ENCODE measurements around the gene KIRREL2. TPM values are rescaled to one million over a fixed set of nuclear protein-coding genes. Genes with fewer than 3 reads are reported as not detected.
"Not testable (repeated sequence)": the region's sequence is repeated elsewhere in the genome, so short reads cannot be mapped to it uniquely, and the experiment has no call there.

The KIRREL2 gene
- total RNA-seq, 2 experiments from 2014 or later = 1.0 to 1.1 TPM

DNA sequence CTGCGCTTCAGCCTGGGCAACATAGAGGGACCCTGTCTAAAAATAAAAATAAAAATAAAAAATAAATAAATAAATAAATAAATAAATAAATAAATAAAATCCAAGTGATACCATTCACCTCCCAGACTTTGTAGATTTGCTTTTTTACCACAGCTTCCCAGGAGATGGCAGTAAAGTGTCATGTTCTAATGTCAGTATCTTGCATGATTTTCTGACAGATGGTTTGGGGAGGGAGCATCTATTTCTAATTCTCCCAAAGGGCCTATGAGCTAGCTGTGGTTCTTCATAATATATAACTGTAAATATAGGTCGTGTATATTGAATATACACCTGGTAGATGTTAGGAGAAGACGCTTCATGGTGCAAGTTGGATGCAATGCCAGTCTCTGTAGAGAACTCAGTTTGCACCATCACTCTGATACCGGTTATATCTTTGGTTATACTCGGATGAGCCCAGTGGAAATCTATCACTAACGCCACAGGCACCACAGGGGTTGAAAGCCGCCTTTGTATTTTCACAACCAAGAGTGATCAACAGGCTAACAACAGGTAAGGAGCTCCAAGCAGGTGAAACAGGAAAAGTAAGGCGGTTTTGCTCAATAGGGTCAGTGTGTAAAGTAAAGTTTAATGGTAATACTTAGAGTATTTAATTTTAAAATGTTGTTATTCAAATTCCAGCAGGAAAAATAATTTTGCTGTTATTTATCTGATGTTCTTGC, 25.6 kb downstream of the KIRREL2 start:
- Mint-ChIP-seq H3K9me3 (no peaks in the 10 kb centered on the region), H3K4me3 (no peak overlapping the region), H3K27me3 (ENCODE audit: low read depth) (peaks cover 21% of the 10 kb centered on the region), H3K36me3 (ENCODE audit: low read depth) (peaks cover 12% of the 10 kb centered on the region), H3K4me1 (ENCODE audit: low read depth) (peaks cover 9% of the 10 kb centered on the region), H3K27ac (no peak overlapping the region)
- CTCF ChIA-PET = interaction anchor here (0.5 to 6.8 kb wide), 10 partner anchors 11 to 190 kb away, joined by 3 to 69 read pairs (median 4); no protein-coding TSS in a partner anchor
- intact Hi-C loops (cut with micrococcal nuclease) = loop anchor here (1.0 to 10.0 kb wide), 3 partner anchors 49 to 293 kb away; no protein-coding TSS in a partner anchor
- DNase-seq = peak; percentile 58

DNA sequence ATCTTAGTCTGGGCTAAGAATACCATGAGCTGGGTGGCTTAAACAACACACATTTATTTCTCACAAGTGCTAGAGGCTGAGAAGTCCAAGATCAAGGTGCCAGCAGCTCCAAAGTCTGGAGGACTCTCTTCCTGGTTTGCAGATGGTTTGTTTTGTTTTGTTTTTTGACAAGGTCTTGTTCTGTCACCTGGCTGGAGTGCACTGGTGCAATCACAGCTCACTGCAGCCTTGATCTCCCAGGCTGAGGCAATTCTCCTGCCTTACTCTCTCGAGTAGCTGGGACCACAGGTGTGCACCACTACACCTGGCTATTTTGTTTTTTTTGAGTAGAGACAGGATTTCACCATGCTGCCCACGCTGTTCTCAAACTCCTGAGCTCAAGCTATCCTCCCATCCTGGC, 27.2 kb downstream of the KIRREL2 start:
- Mint-ChIP-seq H3K36me3 (ENCODE audit: low read depth) (peaks cover 23% of the 10 kb centered on the region), H3K4me3 (no peak overlapping the region), H3K4me1 (ENCODE audit: low read depth) (peaks cover 9% of the 10 kb centered on the region), H3K9me3 (no peaks in the 10 kb centered on the region), H3K27me3 (ENCODE audit: low read depth) (peaks cover 12% of the 10 kb centered on the region), H3K27ac (no peak overlapping the region)
- no peak for DNase-seq
- intact Hi-C loops (cut with micrococcal nuclease) = loop anchor here (1.0 to 10.0 kb wide), 3 partner anchors 15 to 291 kb away; no protein-coding TSS in a partner anchor
- CTCF ChIA-PET = interaction anchor here (0.6 to 6.8 kb wide), 4 partner anchors 9 to 49 kb away, joined by 4 to 69 read pairs (median 9); no protein-coding TSS in a partner anchor

DNA sequence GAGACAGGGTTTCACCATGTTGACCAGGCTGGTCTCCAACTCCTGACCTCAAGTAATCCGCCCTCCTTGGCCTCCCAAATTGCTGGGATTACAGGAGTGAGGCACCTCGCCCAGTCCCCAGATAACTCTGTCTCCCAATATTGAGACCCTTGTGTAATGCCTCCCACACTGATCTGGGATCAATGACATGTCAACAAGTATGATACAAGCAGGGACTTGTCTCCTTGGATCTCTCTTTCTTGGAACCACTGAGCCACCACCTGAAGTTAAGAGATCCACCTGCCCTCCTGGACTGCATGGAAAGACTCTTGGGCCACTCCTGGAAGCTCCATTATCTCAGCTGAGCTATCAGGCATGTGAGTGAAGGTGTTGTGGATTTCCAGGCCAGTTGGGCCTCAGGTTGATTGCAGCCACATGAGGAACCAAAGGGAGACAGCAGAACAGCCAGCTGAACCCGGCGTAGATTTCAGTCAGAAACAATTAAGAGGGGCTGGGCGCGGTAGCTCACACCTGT, 28.6 kb downstream of the KIRREL2 start:
- intact Hi-C loops (cut with micrococcal nuclease) = loop anchor here (10.0 kb wide), 1 partner anchor 290 kb away; no protein-coding TSS in a partner anchor
- no peaks in the 10 kb centered on the region for H3K9me3 Mint-ChIP-seq
- peaks cover 4% of the 10 kb centered on the region for H3K4me1 Mint-ChIP-seq (ENCODE audit: low read depth)
- H3K36me3 Mint-ChIP-seq (ENCODE audit: low read depth) = peaks cover 34% of the 10 kb centered on the region
- H3K27me3 Mint-ChIP-seq (ENCODE audit: low read depth) = no peaks in the 10 kb centered on the region
- peak overlapping the region; percentile 65 for H3K27ac Mint-ChIP-seq
- H3K4me3 Mint-ChIP-seq = no peak overlapping the region
- DNase-seq = no peak
- CTCF ChIA-PET = interaction anchor here (0.8 kb wide), 1 partner anchor 69 kb away, joined by 5 read pairs; no protein-coding TSS in a partner anchor

DNA sequence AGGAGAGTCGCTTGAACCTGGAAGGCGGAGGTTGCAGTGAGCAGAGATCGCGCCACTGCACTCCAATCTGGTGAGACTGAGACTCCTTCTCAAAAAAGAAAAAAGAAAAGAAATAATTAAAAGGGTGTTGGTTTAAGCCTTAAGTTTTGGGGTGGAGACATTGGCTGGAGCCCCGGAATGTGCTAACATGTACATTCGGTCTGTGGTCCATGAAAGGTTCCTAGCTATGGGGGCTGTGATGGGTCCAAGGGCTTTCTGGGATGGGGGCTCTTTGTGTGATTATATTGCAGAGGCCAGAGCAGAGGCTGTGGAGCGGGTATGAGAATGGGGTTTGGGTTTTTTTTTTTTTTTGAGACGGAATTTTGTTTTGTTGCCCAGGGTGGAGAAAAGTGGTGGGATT, 29.2 kb downstream of the KIRREL2 start:
- Mint-ChIP-seq H3K4me1 (ENCODE audit: low read depth) (peaks cover 5% of the 10 kb centered on the region), H3K4me3 (no peak overlapping the region), H3K27ac (no peak overlapping the region), H3K27me3 (ENCODE audit: low read depth) (no peaks in the 10 kb centered on the region), H3K9me3 (no peaks in the 10 kb centered on the region), H3K36me3 (ENCODE audit: low read depth) (peaks cover 37% of the 10 kb centered on the region)
- intact Hi-C loops (cut with micrococcal nuclease) = loop anchor here (10.0 kb wide), 1 partner anchor 289 kb away; no protein-coding TSS in a partner anchor
- no peak for DNase-seq
- CTCF ChIA-PET = interaction anchor here (0.8 kb wide), 1 partner anchor 69 kb away, joined by 5 read pairs; no protein-coding TSS in a partner anchor

DNA sequence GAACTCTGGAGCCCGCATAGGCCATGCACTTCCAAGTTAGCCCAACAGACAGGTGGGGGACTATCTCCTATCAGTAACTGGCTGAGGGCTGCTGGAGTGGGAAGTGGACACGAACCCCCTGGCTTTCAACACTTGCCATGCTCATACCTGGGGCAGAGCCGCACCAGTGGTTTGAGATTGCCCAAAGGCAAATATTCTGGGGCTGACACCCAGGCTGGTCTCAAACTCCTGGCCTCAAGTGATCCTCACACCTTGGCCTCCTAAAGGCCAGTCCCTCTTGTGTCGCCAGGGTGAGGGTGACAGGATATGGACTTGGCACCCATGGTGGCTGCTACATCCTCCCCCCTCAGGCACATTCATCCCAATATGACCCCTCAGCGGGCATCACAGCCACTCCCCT, 30.5 kb downstream of the KIRREL2 start:
- CTCF ChIA-PET = no interaction called here
- Mint-ChIP-seq H3K27ac (no peak overlapping the region), H3K27me3 (ENCODE audit: low read depth) (no peaks in the 10 kb centered on the region), H3K9me3 (no peaks in the 10 kb centered on the region), H3K36me3 (ENCODE audit: low read depth) (peaks cover 42% of the 10 kb centered on the region), H3K4me3 (no peak overlapping the region), H3K4me1 (ENCODE audit: low read depth) (peaks cover 6% of the 10 kb centered on the region)
- intact Hi-C loops (cut with micrococcal nuclease) = loop anchor here (10.0 kb wide), 1 partner anchor 288 kb away; no protein-coding TSS in a partner anchor
- DNase-seq = no peak

DNA sequence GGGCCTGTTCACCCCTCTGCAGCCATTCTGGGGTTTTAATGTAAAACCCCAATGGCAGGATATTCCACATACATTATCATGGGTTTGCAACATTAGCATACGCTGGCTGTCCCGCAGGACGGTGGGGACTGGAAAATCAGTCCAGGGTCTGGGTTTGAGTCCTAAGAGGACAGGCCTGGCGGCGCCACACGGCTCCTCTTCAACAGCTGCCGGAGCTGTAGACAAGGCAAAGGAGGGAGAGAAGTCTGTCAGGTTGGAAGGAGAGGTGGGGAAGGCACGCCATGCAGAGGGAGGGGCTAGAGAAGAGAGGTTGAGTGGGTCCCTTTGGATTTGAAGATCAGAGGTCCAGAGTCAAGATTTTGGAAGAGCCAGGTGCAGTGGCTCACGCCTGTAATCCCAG, 31.7 kb downstream of the KIRREL2 start:
- peaks cover 51% of the 10 kb centered on the region for H3K36me3 Mint-ChIP-seq (ENCODE audit: low read depth)
- H3K27ac Mint-ChIP-seq = no peak overlapping the region
- H3K4me3 Mint-ChIP-seq = no peak overlapping the region
- peaks cover 10% of the 10 kb centered on the region for H3K4me1 Mint-ChIP-seq (ENCODE audit: low read depth)
- intact Hi-C loops (cut with micrococcal nuclease) = loop anchor here (10.0 kb wide), 1 partner anchor 286 kb away; no protein-coding TSS in a partner anchor
- H3K9me3 Mint-ChIP-seq = no peaks in the 10 kb centered on the region
- CTCF ChIA-PET = no interaction called here
- no peaks in the 10 kb centered on the region for H3K27me3 Mint-ChIP-seq (ENCODE audit: low read depth)
- DNase-seq = no peak

DNA sequence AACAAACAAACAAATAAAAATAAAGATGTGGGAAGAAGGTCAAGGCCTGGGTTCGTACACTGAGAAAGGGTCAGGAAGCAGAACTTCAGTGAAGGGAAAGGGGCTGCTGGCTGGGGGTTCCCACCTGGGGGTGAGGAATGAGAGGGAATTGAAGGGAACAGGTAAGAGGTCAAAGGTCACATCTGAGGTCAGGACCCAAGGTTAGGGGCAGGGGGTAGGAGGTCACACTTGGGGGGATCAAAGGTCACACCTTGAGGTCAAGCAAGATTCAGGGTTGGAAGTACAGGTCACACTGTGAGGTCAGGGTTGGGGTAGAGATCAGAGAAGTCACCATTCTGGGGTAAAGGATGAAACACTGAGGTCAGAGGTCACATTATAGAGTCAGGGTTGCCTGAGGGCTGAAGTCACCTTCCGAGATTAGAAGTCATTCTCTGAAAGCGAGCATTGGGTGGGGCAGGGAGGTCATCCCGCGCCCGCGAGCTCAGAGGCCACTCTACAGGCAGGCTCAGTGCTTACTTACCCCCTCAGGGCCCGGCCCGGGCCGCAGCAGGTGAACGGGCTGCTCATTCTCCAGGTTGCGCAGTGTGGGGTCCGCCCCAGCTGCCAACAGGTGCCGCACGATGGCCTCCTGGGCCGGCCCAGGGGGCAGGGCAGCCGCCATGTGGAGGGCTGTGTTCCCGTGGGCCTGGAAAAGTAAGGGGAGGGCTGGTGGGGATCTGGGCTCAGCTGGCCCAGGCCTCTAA, 32.8 kb downstream of the KIRREL2 start:
- Mint-ChIP-seq H3K36me3 (ENCODE audit: low read depth) (peaks cover 57% of the 10 kb centered on the region), H3K27me3 (ENCODE audit: low read depth) (no peaks in the 10 kb centered on the region)
- intact Hi-C loops (cut with micrococcal nuclease) = loop anchor here (10.0 kb wide), 1 partner anchor 285 kb away; no protein-coding TSS in a partner anchor

DNA sequence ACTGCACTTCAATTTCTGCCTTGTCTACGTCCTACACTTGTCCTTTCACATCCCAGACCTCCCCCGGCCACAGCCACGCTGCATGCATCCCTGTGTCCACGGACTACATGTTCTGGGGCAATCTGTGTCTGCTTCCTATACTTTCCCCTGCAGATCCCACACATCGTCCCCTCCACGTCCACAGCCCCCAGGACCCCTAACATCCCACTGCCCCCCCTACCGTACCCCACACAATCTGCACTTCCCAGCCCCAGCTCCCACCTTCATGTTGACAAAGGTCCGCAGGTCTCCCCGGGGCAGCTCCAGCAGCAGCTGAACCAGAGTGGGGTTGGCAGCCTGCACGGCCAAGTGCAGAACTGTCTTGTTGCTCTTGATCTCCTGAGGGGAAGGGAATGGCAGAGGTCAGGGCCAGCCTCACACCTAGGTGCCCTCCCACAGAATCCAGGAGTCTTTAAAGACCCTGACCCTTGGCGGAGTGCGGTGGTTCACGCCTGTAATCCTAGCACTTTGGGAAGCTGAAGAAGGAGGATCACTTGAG, 33.5 kb downstream of the KIRREL2 start:
- Mint-ChIP-seq H3K4me1 (ENCODE audit: low read depth) (peaks cover 13% of the 10 kb centered on the region), H3K27ac (no peak overlapping the region), H3K27me3 (ENCODE audit: low read depth) (no peaks in the 10 kb centered on the region), H3K4me3 (no peak overlapping the region), H3K36me3 (ENCODE audit: low read depth) (peaks cover 59% of the 10 kb centered on the region), H3K9me3 (no peaks in the 10 kb centered on the region)
- no peak for DNase-seq
- CTCF ChIA-PET = interaction anchor here (0.7 to 2.2 kb wide), 2 partner anchors 41 to 88 kb away, joined by 3 to 6 read pairs; no protein-coding TSS in a partner anchor
- intact Hi-C loops (cut with micrococcal nuclease) = no loop called here

More for the DNA sequence above, 32.8 kb downstream of the KIRREL2 start:
- peaks cover 10% of the 10 kb centered on the region for H3K4me1 Mint-ChIP-seq (ENCODE audit: low read depth)
- H3K9me3 Mint-ChIP-seq = no peaks in the 10 kb centered on the region
- CTCF ChIA-PET = no interaction called here
- H3K4me3 Mint-ChIP-seq = no peak overlapping the region
- no peak for DNase-seq
- H3K27ac Mint-ChIP-seq = no peak overlapping the region

DNA sequence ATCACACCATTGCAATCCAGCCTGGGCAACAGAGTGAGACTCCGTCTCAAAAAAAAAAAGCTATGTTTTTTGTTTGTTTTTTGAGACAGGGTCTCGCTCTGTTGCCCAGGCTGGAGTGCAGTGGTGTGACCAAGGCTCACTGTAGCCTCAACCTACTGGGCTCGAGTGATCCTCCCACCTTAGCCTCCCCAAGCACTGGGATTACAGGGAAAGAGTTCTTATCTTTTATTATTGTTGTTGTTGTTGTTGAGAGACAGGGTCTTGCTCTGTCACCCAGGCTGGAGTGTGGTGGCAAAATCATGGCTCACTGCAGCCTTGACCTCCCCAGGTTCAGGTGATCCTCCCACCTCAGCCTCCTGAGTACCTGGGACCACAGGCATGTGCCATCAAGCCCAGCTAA, 35.1 kb downstream of the KIRREL2 start:
- H3K9me3 Mint-ChIP-seq; DNase-seq; H3K27ac Mint-ChIP-seq; H3K27me3 Mint-ChIP-seq (ENCODE audit: low read depth); intact Hi-C loops (cut with micrococcal nuclease); H3K4me3 Mint-ChIP-seq: not testable (repeated sequence)
- peaks cover 23% of the 10 kb centered on the region for H3K4me1 Mint-ChIP-seq (ENCODE audit: low read depth)
- CTCF ChIA-PET = interaction anchor here (0.6 to 2.2 kb wide), 2 partner anchors 39 to 106 kb away, joined by 5 to 6 read pairs; no protein-coding TSS in a partner anchor
- peaks cover 62% of the 10 kb centered on the region for H3K36me3 Mint-ChIP-seq (ENCODE audit: low read depth)

DNA sequence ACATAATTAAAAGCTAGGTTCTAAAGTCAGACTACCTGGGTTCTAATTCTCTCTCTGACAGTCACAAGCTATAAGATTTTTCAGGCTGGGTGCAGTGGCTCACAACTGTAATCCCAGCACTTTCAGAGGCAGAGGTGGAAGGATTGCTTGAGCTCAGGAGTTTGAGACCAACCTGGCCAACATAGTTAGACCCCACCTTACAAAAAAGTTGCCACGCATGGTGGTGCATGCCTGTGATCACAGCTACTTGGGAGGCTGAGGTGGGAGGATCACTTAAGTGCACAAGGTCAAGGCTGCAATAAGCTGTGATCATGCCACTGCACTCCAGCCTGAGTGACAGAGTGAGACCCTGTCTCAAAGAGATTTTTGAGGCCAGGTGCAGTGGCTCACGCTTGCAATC, 37.6 kb downstream of the KIRREL2 start:
- CTCF ChIA-PET = interaction anchor here (1.8 to 2.1 kb wide), 2 partner anchors 12 to 37 kb away, joined by 7 to 8 read pairs; no protein-coding TSS in a partner anchor
- DNase-seq = no peak
- intact Hi-C loops (cut with micrococcal nuclease) = no loop called here
- no peak overlapping the region for H3K4me3 Mint-ChIP-seq
- no peaks in the 10 kb centered on the region for H3K9me3 Mint-ChIP-seq
- peaks cover 42% of the 10 kb centered on the region for H3K4me1 Mint-ChIP-seq (ENCODE audit: low read depth)
- peaks cover 64% of the 10 kb centered on the region for H3K36me3 Mint-ChIP-seq (ENCODE audit: low read depth)
- H3K27me3 Mint-ChIP-seq (ENCODE audit: low read depth) = no peaks in the 10 kb centered on the region
- H3K27ac Mint-ChIP-seq = no peak overlapping the region

DNA sequence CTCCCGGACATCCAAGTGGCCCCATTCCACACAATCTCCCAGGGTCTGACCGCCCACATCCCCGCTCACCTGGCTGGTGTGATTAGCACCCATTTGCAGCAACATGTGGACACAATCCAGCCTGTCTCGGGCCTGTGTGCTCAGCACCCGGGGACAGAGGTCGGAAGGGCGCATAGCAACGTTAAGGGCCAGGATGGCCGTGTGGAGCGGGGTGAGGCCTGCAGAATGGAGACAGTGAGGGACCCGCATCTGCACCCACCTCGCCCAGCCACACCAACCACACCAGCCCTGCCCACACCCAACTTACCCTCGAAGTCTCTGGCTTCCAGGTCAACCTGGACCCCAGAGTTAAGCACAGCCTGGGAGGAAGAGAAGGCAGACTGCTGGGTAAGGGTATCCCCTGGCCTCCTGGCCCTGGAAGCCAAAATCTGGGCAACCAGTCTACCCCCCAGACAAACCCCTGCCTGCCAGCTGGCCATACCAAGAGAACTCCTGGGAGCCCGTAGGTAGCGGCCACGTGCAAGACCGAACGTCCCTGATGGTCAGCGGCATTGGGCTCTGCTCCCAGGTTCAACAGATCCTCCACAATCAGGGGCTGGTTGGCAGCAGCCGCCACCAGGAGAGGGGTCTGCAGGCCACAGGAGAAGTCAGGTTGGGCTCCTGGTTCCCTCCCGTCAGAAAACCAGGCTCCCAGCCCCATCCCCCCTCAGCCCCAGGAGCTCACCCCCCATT, 39.4 kb downstream of the KIRREL2 start:
- CTCF ChIA-PET = interaction anchor here (0.8 to 2.1 kb wide), 3 partner anchors 13 to 37 kb away, joined by 4 to 8 read pairs (median 6); no protein-coding TSS in a partner anchor
- peaks cover 55% of the 10 kb centered on the region for H3K36me3 Mint-ChIP-seq (ENCODE audit: low read depth)

More for the DNA sequence above, 39.4 kb downstream of the KIRREL2 start:
- DNase-seq = no peak
- H3K4me3 Mint-ChIP-seq = no peak overlapping the region
- intact Hi-C loops (cut with micrococcal nuclease) = no loop called here
- H3K27ac Mint-ChIP-seq = peak overlapping the region; percentile 36
- no peaks in the 10 kb centered on the region for H3K9me3 Mint-ChIP-seq
- H3K4me1 Mint-ChIP-seq (ENCODE audit: low read depth) = peaks cover 45% of the 10 kb centered on the region
- no peaks in the 10 kb centered on the region for H3K27me3 Mint-ChIP-seq (ENCODE audit: low read depth)
